HG02973 (cell line): ENCODE results near the gene SULF2.

ENCODE experiments used
- ATAC-seq: cut with Tn5 transposase; IDR thresholded peaks from one replicate; pipeline ENCODE4 v1.9.1; 2021; ENCODE audit warnings: moderate library complexity; ENCODE audit not compliant: unreplicated experiment

The SULF2 gene

GRCh38 chr20:47687095-47687987 lies 97.9 kb downstream of the SULF2 start:
- ATAC-seq = no peak

GRCh38 chr20:47686545-47686944 lies 98.7 kb downstream of the SULF2 start:
- ATAC-seq = no peak

GRCh38 chr20:47684306-47685080 lies 100.8 kb downstream of the SULF2 start:
- ATAC-seq = no peak

GRCh38 chr20:47682916-47683315 lies 102.4 kb downstream of the SULF2 start:
- no peak for ATAC-seq

- ATAC-seq = no peak
Observed at GRCh38 chr20:47682028-47682783, 103.1 kb downstream of the SULF2 start.

GRCh38 chr20:47680804-47681529 lies 104.3 kb downstream of the SULF2 start:
- ATAC-seq = no peak

GRCh38 chr20:47679462-47679861 lies 105.8 kb downstream of the SULF2 start:
- no peak for ATAC-seq

GRCh38 chr20:47678536-47678935 lies 106.7 kb downstream of the SULF2 start:
- no peak for ATAC-seq

GRCh38 chr20:47677635-47678453 lies 107.4 kb downstream of the SULF2 start:
- no peak for ATAC-seq

GRCh38 chr20:47676912-47677634 lies 108.2 kb downstream of the SULF2 start:
- ATAC-seq = no peak

- ATAC-seq = no peak
Observed at GRCh38 chr20:47676219-47676721, 109.0 kb downstream of the SULF2 start.

GRCh38 chr20:47675190-47676142 lies 109.8 kb downstream of the SULF2 start:
- no peak for ATAC-seq

- ATAC-seq = no peak
Observed at GRCh38 chr20:47674686-47675085, 110.6 kb downstream of the SULF2 start.

GRCh38 chr20:47674145-47674544 lies 111.1 kb downstream of the SULF2 start:
- no peak for ATAC-seq

- no peak for ATAC-seq
Observed at GRCh38 chr20:47673671-47673955, 111.7 kb downstream of the SULF2 start.

- no peak for ATAC-seq
Observed at GRCh38 chr20:47672886-47673670, 112.2 kb downstream of the SULF2 start.

GRCh38 chr20:47672166-47672565 lies 113.1 kb downstream of the SULF2 start:
- ATAC-seq = no peak
